Liver (tissue), 9 donors: ENCODE results near the gene CTTNBP2. TPM values are rescaled to one million over a fixed set of nuclear protein-coding genes. Genes with fewer than 3 reads are reported as not detected.

ENCODE experiments used
- DNase-seq: peaks from one replicate; pipeline ENCODE4 v3.0.0-alpha.2; 2017; ENCODE audit warnings: low spot score
- H3K27ac ChIP-seq, 2 donors: one replicate each; pipeline ENCODE4 v1.7.0; 2013; ENCODE audit warnings: inconsistent platforms in 2 of 2, low read length in 2 of 2, control low read depth in 1 of 2, low read depth in 1 of 2, mild to moderate bottlenecking in 1 of 2
- H3K27me3 ChIP-seq, 4 donors: one replicate each; pipeline versions ENCODE4 v1.6.1 to v1.7.0; 2013; ENCODE audit warnings: low read length in 3 of 4, inconsistent platforms in 1 of 4, mild to moderate bottlenecking in 1 of 4, moderate library complexity in 1 of 4; ENCODE audit not compliant: control insufficient read depth in 4 of 4, insufficient read depth in 4 of 4
- H3K36me3 ChIP-seq, 4 donors: one replicate each; pipeline versions ENCODE4 v1.6.1 to v1.7.0; 2013; ENCODE audit warnings: low read length in 3 of 4, mild to moderate bottlenecking in 3 of 4, low read depth in 1 of 4, moderate library complexity in 1 of 4; ENCODE audit not compliant: control insufficient read depth in 4 of 4, insufficient read depth in 3 of 4
- H3K4me1 ChIP-seq, 4 donors: one replicate each; pipeline versions ENCODE4 v1.6.1 to v1.7.0; 2013; ENCODE audit warnings: low read length in 3 of 4, mild to moderate bottlenecking in 3 of 4, moderate library complexity in 1 of 4; ENCODE audit not compliant: control insufficient read depth in 4 of 4, insufficient read depth in 4 of 4
- H3K4me3 ChIP-seq, 3 donors: one replicate each; pipeline versions ENCODE4 v1.6.1 to v1.7.0; 2013; ENCODE audit warnings: low read length in 3 of 3, control low read depth in 1 of 3, low read depth in 1 of 3, mild to moderate bottlenecking in 1 of 3
- H3K9ac ChIP-seq, 2 donors: one replicate each; pipeline ENCODE4 v1.7.0; 2013; ENCODE audit warnings: low read length in 2 of 2, mild to moderate bottlenecking in 2 of 2, moderate library complexity in 2 of 2, control low read depth in 1 of 2, low read depth in 1 of 2
- H3K9me3 ChIP-seq, 4 donors: one replicate each; pipeline versions ENCODE4 v1.6.1 to v1.7.0; 2013; ENCODE audit warnings: low read length in 3 of 4; ENCODE audit not compliant: control insufficient read depth in 4 of 4
- EGR1 ChIP-seq, 2 donors: IDR thresholded peaks; 2 replicates each; pipeline ENCODE4 v1.6.1; 2016 to 2018; ENCODE audit warnings: antibody characterized with exemption in 2 of 2, low read depth in 2 of 2
- FOXA1 ChIP-seq: IDR thresholded peaks from 2 replicates; pipeline ENCODE4 v1.6.1; 2016; ENCODE audit warnings: antibody characterized with exemption
- FOXA2 ChIP-seq: IDR thresholded peaks from 2 replicates; pipeline ENCODE4 v1.6.1; 2016; ENCODE audit warnings: antibody characterized with exemption
- GABPA ChIP-seq, 2 donors: IDR thresholded peaks in 1 of 2; conservative IDR thresholded peaks in 1 of 2; 2 replicates each; pipeline ENCODE4 v1.6.1; 2016; ENCODE audit warnings: antibody characterized with exemption in 2 of 2, mild to moderate bottlenecking in 1 of 2, moderate library complexity in 1 of 2
- HNF4A ChIP-seq, 2 donors: conservative IDR thresholded peaks; 2 replicates each; pipeline ENCODE4 v1.6.1; 2016; ENCODE audit warnings: antibody characterized with exemption in 2 of 2, mild to moderate bottlenecking in 2 of 2
- HNF4G ChIP-seq: IDR thresholded peaks from 2 replicates; pipeline ENCODE4 v1.6.1; 2016; ENCODE audit warnings: antibody characterized with exemption
- JUND ChIP-seq, 2 donors: IDR thresholded peaks; 2 replicates each; pipeline ENCODE4 v1.6.1; 2016; ENCODE audit warnings: antibody characterized with exemption in 2 of 2
- NR2F2 ChIP-seq: IDR thresholded peaks from 2 replicates; pipeline ENCODE4 v1.6.1; 2016; ENCODE audit warnings: antibody characterized with exemption
- RAD21 ChIP-seq, 2 donors: IDR thresholded peaks; 2 replicates each; pipeline ENCODE4 v1.6.1; 2016; ENCODE audit warnings: antibody characterized with exemption in 2 of 2, mild to moderate bottlenecking in 2 of 2
- RXRA ChIP-seq, 2 donors: IDR thresholded peaks; 2 replicates each; pipeline ENCODE4 v1.6.1; 2017 to 2018; ENCODE audit warnings: antibody characterized with exemption in 2 of 2, mild to moderate bottlenecking in 1 of 2
- SP1 ChIP-seq: IDR thresholded peaks from 2 replicates; pipeline ENCODE4 v1.6.1; 2018; ENCODE audit warnings: antibody characterized with exemption, mild to moderate bottlenecking
- TAF1 ChIP-seq: conservative IDR thresholded peaks from 2 replicates; pipeline ENCODE4 v1.6.1; 2016; ENCODE audit warnings: antibody characterized with exemption, mild to moderate bottlenecking
- YY1 ChIP-seq: IDR thresholded peaks from 2 replicates; pipeline ENCODE4 v1.6.1; 2016; ENCODE audit warnings: antibody characterized with exemption, mild to moderate bottlenecking
- WGBS: extraction: QIAGEN DNeasy Blood & Tissue Kit; methylation state at CpG from one replicate; pipeline ENCODE4 v1.1.7; 2013; 5-methylcytosine and 5-hydroxymethylcytosine counted together
- polyA plus RNA-seq, 2 donors: library from polyadenylated mRNA; stranded (reverse) in 1 of 2; unstranded in 1 of 2; fragments of 200-250 nt in 1 of 2; fragments of >200 nt in 1 of 2; fragmentation: Nextera tagmentation in 1 of 2; extraction: Ambion mirVana in 1 of 2; gene quantifications; one replicate each; pipeline versions ENCODE4 v1.2.1 to v1.2.3, GENCODE V29; 2013 to 2015
- total RNA-seq, 2 donors: library from RNA; depleted of rRNA; stranded (reverse); fragments of >200 nt; gene quantifications; one replicate each; pipeline ENCODE4 v1.2.3, GENCODE V29; 2014
- TF ChIP-seq, protein P1 (sequence below): IDR thresholded peaks from 2 replicates; pipeline ENCODE4 v1.6.1; 2016; ENCODE audit warnings: antibody characterized with exemption, mild to moderate bottlenecking
- TF ChIP-seq, protein P2 (sequence below): IDR thresholded peaks from 2 replicates; pipeline ENCODE4 v1.6.1; 2016; ENCODE audit warnings: antibody characterized with exemption
- TF ChIP-seq, protein P3 (sequence below): IDR thresholded peaks from 2 replicates; pipeline ENCODE4 v1.6.1; 2016; ENCODE audit warnings: antibody characterized with exemption
- TF ChIP-seq, protein P4 (sequence below): fragments of 150-350 bp; IDR thresholded peaks from 2 replicates; pipeline ENCODE4 v1.5.1; 2017; ENCODE audit warnings: improper control_type of control experiment, low read depth, low read length; ENCODE audit not compliant: missing input control
- TF ChIP-seq, protein P5 (sequence below): IDR thresholded peaks from 2 replicates; pipeline ENCODE4 v1.6.1; 2016; ENCODE audit warnings: antibody characterized with exemption
- donor health status: healthy.
- donor health status: healthy.
- donor health status: healthy.
- donor health status: healthy.
- donor health status: healthy.

The CTTNBP2 gene
- total and polyA plus RNA-seq, 4 donors: 1.2 to 1.7 (median 1.5) TPM

DNA sequence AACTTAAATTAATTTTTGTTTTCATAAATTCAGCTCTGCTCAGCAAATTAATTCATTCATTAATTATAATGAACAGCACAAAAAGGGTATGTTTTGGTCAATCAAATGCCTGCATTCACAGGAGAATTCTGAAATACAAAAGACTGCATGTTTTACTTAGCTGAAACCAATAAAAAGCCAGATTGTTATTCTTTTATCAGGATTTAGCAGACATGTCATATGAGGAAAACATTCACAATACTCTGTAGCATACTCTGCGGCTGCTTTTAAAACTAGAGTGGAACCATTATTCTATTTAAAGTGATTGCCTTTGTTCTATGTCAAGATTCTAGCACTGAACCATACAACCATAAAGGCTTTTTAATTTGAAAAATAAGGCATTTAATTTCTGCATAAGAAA, 19.1 kb downstream of the CTTNBP2 start (continued):
- TF ChIP-seq, protein P1, sequence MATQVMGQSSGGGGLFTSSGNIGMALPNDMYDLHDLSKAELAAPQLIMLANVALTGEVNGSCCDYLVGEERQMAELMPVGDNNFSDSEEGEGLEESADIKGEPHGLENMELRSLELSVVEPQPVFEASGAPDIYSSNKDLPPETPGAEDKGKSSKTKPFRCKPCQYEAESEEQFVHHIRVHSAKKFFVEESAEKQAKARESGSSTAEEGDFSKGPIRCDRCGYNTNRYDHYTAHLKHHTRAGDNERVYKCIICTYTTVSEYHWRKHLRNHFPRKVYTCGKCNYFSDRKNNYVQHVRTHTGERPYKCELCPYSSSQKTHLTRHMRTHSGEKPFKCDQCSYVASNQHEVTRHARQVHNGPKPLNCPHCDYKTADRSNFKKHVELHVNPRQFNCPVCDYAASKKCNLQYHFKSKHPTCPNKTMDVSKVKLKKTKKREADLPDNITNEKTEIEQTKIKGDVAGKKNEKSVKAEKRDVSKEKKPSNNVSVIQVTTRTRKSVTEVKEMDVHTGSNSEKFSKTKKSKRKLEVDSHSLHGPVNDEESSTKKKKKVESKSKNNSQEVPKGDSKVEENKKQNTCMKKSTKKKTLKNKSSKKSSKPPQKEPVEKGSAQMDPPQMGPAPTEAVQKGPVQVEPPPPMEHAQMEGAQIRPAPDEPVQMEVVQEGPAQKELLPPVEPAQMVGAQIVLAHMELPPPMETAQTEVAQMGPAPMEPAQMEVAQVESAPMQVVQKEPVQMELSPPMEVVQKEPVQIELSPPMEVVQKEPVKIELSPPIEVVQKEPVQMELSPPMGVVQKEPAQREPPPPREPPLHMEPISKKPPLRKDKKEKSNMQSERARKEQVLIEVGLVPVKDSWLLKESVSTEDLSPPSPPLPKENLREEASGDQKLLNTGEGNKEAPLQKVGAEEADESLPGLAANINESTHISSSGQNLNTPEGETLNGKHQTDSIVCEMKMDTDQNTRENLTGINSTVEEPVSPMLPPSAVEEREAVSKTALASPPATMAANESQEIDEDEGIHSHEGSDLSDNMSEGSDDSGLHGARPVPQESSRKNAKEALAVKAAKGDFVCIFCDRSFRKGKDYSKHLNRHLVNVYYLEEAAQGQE: no peak

DNA sequence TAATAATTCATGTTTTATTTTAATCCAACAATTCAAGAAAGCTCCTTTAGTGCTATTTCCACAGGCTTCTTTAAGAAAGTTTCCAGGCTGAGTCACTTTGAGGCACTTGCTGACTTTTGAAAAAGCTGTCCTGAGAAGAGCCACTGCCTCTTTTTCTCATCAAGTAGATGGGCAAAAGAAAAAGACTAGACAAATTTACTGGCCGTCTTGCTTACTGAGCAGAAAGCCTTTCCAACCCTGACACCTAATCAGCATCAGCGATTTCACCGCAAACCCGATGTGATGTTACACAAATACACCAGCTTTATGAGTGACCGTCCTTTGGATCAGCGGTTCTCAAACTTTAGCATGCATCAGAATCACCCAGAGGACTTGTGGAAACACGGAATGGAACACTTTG, 24.3 kb downstream of the CTTNBP2 start:
- Histone ChIP-seq H3K9ac (no peak overlapping the region), H3K4me3 (no peak overlapping the region), H3K4me1 (no peaks in the 10 kb centered on the region), H3K36me3 (no peaks in the 10 kb centered on the region), H3K27ac (no peak overlapping the region), H3K9me3 (no peaks in the 10 kb centered on the region), H3K27me3 (no peaks in the 10 kb centered on the region)
- 82% methylated on average over 7 of the region's 7 CpGs for WGBS
- DNase-seq: no peak
- TF ChIP-seq TAF1: no peak
- TF ChIP-seq RAD21 (IDR thresholded peaks at IDR 0.05): no peak
- no peak for TF ChIP-seq FOXA1
- TF ChIP-seq GABPA (IDR thresholded peaks at IDR 0.05 in 1 of 2, conservative IDR thresholded peaks at IDR 0.05 in 1 of 2): no peak
- TF ChIP-seq JUND (IDR thresholded peaks at IDR 0.05): no peak
- no peak for TF ChIP-seq YY1
- TF ChIP-seq EGR1 (IDR thresholded peaks at IDR 0.05; ENCODE audit: low read depth in 2 of 2): no peak
- no peak for TF ChIP-seq NR2F2
- no peak for TF ChIP-seq RXRA (IDR thresholded peaks at IDR 0.05)
- TF ChIP-seq, protein P2, sequence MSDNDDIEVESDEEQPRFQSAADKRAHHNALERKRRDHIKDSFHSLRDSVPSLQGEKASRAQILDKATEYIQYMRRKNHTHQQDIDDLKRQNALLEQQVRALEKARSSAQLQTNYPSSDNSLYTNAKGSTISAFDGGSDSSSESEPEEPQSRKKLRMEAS: no peak
- TF ChIP-seq, protein P1: no peak
- TF ChIP-seq, protein P3, sequence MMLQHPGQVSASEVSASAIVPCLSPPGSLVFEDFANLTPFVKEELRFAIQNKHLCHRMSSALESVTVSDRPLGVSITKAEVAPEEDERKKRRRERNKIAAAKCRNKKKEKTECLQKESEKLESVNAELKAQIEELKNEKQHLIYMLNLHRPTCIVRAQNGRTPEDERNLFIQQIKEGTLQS: no peak
- TF ChIP-seq SP1: no peak
- TF ChIP-seq, protein P4, sequence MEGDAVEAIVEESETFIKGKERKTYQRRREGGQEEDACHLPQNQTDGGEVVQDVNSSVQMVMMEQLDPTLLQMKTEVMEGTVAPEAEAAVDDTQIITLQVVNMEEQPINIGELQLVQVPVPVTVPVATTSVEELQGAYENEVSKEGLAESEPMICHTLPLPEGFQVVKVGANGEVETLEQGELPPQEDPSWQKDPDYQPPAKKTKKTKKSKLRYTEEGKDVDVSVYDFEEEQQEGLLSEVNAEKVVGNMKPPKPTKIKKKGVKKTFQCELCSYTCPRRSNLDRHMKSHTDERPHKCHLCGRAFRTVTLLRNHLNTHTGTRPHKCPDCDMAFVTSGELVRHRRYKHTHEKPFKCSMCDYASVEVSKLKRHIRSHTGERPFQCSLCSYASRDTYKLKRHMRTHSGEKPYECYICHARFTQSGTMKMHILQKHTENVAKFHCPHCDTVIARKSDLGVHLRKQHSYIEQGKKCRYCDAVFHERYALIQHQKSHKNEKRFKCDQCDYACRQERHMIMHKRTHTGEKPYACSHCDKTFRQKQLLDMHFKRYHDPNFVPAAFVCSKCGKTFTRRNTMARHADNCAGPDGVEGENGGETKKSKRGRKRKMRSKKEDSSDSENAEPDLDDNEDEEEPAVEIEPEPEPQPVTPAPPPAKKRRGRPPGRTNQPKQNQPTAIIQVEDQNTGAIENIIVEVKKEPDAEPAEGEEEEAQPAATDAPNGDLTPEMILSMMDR: no peak
- TF ChIP-seq, protein P5, sequence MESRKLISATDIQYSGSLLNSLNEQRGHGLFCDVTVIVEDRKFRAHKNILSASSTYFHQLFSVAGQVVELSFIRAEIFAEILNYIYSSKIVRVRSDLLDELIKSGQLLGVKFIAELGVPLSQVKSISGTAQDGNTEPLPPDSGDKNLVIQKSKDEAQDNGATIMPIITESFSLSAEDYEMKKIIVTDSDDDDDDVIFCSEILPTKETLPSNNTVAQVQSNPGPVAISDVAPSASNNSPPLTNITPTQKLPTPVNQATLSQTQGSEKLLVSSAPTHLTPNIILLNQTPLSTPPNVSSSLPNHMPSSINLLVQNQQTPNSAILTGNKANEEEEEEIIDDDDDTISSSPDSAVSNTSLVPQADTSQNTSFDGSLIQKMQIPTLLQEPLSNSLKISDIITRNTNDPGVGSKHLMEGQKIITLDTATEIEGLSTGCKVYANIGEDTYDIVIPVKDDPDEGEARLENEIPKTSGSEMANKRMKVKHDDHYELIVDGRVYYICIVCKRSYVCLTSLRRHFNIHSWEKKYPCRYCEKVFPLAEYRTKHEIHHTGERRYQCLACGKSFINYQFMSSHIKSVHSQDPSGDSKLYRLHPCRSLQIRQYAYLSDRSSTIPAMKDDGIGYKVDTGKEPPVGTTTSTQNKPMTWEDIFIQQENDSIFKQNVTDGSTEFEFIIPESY: no peak
- no peak for TF ChIP-seq HNF4G
- TF ChIP-seq FOXA2: no peak
- no peak for TF ChIP-seq HNF4A (conservative IDR thresholded peaks at IDR 0.05)
